Measurements from ENCODE around the gene SSTR3. TPM values are rescaled to one million over a fixed set of nuclear protein-coding genes. Genes with fewer than 3 reads are reported as not detected.

Gene SSTR3
- total and polyA plus RNA-seq, 2 experiments from 2014 or later, result 0.06 TPM; not detected in 1

GRCh38 chr22:37165066-37165465, 47.2 kb downstream of the SSTR3 start:
- no peaks in the 10 kb centered on the region for H3K4me1 ChIP-seq (ENCODE audit: low read depth)
- no peaks in the 10 kb centered on the region for H3K36me3 ChIP-seq
- DNase-seq (ENCODE audit: low read depth in 1 of 2, low spot score in 1 of 2), result no peak
- TF ChIP-seq CTCF (IDR thresholded peaks at IDR 0.05; ENCODE audit: low read depth, low read length), result no peak
- no peaks in the 10 kb centered on the region for H3K27me3 ChIP-seq
- no peak overlapping the region for H3K4me3 ChIP-seq
- no peak overlapping the region for H3K27ac ChIP-seq
- no peaks in the 10 kb centered on the region for H3K9me3 ChIP-seq (ENCODE audit: low read depth)

DNA sequence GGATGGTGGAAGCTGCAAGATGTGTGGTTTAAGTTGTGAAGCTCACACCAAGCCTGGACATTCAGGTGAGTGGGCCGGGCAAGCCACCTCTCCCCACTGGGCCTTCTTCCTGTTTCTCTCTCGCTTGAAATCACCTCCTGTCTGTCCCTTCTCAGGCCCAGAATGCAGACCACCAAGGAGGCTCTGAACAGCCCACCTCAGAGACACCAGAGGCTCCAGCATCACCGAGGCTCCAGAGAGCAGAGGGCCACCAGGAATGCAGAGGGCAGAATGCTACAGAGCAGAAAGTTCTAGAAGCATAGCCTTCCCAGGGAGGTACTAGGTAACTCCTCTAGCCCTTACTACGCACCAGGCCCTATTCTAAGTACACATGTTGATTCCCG, 47.8 kb downstream of the SSTR3 start:
- H3K4me1 ChIP-seq (ENCODE audit: low read depth), result no peaks in the 10 kb centered on the region

DNA sequence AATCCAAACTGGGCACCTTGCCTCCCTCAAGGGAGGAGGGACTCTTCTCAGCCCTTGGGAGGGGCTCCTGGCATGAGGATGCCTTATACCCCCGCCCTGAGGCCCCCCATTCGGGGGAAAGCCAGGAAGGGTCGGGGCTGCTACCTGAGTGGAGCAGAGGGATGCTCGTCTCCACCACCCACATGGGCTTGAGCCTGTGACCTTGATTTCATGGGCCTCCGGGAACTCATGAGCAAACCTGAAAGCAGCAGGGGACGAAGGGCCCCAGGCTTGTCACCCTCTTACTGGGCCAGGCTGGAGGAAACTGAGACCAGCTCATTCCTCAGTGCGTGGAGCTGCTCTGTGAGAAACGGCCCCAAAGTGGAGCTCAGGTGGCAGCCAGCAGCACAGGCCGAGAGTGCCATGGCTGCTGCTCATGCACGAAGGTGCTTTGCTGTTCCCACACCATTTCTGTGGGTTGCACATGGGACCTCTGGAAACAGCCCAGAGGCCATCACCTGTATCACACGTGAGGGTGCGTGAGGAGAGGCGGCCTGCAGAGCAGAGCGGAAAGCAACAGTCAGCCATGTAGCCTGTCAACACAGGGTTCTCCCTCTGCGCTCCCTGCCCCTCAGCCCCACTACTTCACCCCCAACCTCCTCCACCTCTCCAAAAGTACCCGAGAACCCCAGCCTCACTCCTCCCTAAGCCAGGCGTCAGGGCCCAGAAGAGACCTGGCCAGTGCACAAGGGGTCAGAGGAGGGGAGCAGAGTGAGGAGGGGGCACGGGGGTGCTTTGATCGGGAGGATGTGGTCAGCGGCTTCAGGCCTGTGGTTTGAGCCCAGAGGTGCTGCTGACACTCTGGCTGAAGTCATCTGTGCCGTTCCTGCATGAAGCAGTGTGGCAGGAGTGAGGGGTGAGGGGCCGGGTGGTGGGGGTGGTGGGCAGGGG, 48.4 kb downstream of the SSTR3 start:
- no peaks in the 10 kb centered on the region for H3K4me1 ChIP-seq (ENCODE audit: low read depth)

More for the DNA sequence above, 47.8 kb downstream of the SSTR3 start:
- Histone ChIP-seq H3K27me3 (no peaks in the 10 kb centered on the region), H3K27ac (no peak overlapping the region), H3K9me3 (ENCODE audit: low read depth) (no peaks in the 10 kb centered on the region), H3K36me3 (no peaks in the 10 kb centered on the region), H3K4me3 (no peak overlapping the region)
- no peak for DNase-seq (ENCODE audit: low read depth in 1 of 2, low spot score in 1 of 2)
- TF ChIP-seq CTCF (IDR thresholded peaks at IDR 0.05; ENCODE audit: low read depth, low read length), result no peak

GRCh38 chr22:37163096-37163489, 49.2 kb downstream of the SSTR3 start:
- no peak overlapping the region for H3K27ac ChIP-seq
- H3K27me3 ChIP-seq, result no peaks in the 10 kb centered on the region
- H3K36me3 ChIP-seq, result no peaks in the 10 kb centered on the region
- no peak overlapping the region for H3K4me3 ChIP-seq
- TF ChIP-seq CTCF (IDR thresholded peaks at IDR 0.05; ENCODE audit: low read depth, low read length), result no peak
- H3K4me1 ChIP-seq (ENCODE audit: low read depth), result no peaks in the 10 kb centered on the region
- no peak for DNase-seq (ENCODE audit: low read depth in 1 of 2, low spot score in 1 of 2)
- no peaks in the 10 kb centered on the region for H3K9me3 ChIP-seq (ENCODE audit: low read depth)

More for the DNA sequence above, 48.4 kb downstream of the SSTR3 start:
- TF ChIP-seq CTCF (IDR thresholded peaks at IDR 0.05; ENCODE audit: low read depth, low read length), result no peak
- H3K27ac ChIP-seq, result no peak overlapping the region
- no peak overlapping the region for H3K4me3 ChIP-seq
- H3K27me3 ChIP-seq, result no peaks in the 10 kb centered on the region
- H3K36me3 ChIP-seq, result no peaks in the 10 kb centered on the region
- H3K9me3 ChIP-seq (ENCODE audit: low read depth), result no peaks in the 10 kb centered on the region
- no peak for DNase-seq (ENCODE audit: low read depth in 1 of 2, low spot score in 1 of 2)

GRCh38 chr22:37162221-37163095, 49.8 kb downstream of the SSTR3 start:
- TF ChIP-seq CTCF (IDR thresholded peaks at IDR 0.05; ENCODE audit: low read depth, low read length), result no peak
- H3K9me3 ChIP-seq (ENCODE audit: low read depth), result no peaks in the 10 kb centered on the region
- no peak overlapping the region for H3K4me3 ChIP-seq
- no peak overlapping the region for H3K27ac ChIP-seq
- no peaks in the 10 kb centered on the region for H3K27me3 ChIP-seq
- no peak for DNase-seq (ENCODE audit: low read depth in 1 of 2, low spot score in 1 of 2)
- no peaks in the 10 kb centered on the region for H3K36me3 ChIP-seq
- no peaks in the 10 kb centered on the region for H3K4me1 ChIP-seq (ENCODE audit: low read depth)

Measured in cardiac muscle cell (in vitro differentiated cells and primary cell).